Adrenal gland (tissue), 12 donors: ENCODE data around the gene TTC39B. TPM values are rescaled to one million over a fixed set of nuclear protein-coding genes. Genes with fewer than 3 reads are reported as not detected.

Experiments used
- DNase-seq, 7 donors: peaks; one replicate each; pipeline ENCODE4 v3.0.0-alpha.2; 2019 to 2020
- H3K27ac ChIP-seq, 5 donors: fragments of 200-600 bp; sonication (generic) in 4 of 5; 1 replicate in 3 of 5; 2 replicates in 2 of 5; pipeline versions ENCODE4 v1.5.1 to v1.8.0; 2016 to 2020; ENCODE audit warnings: mild to moderate bottlenecking in 1 of 5
- H3K27me3 ChIP-seq: fragments of 200-600 bp; 2 replicates; pipeline ENCODE4 v1.8.0; 2021
- H3K36me3 ChIP-seq, 2 donors: fragments of 200-600 bp; replicated peaks in 1 of 2; 1 replicate in 1 of 2; 2 replicates in 1 of 2; pipeline versions ENCODE4 v1.5.1 to v1.8.0; 2018 to 2022
- H3K4me1 ChIP-seq, 2 donors: fragments of 200-600 bp; replicated peaks in 1 of 2; 1 replicate in 1 of 2; 2 replicates in 1 of 2; pipeline versions ENCODE4 v1.5.1 to v1.8.0; 2018 to 2021
- H3K4me3 ChIP-seq, 4 donors: fragments of 200-600 bp; sonication (generic) in 3 of 4; one replicate each; pipeline ENCODE4 v1.5.1; 2016 to 2018
- H3K9me3 ChIP-seq, 3 donors: fragments of 200-600 bp; sonication (generic) in 1 of 3; replicated peaks in 1 of 3; 1 replicate in 2 of 3; 2 replicates in 1 of 3; pipeline versions ENCODE4 v1.5.1 to v1.8.0; 2016 to 2021
- POLR2A ChIP-seq, 2 donors: fragments of 450-650 bp; IDR thresholded peaks; one replicate each; pipeline ENCODE4 v1.6.1; 2017; ENCODE audit warnings: antibody characterized with exemption in 2 of 2, mild to moderate bottlenecking in 2 of 2, moderate library complexity in 1 of 2
- WGBS, 4 donors: extraction: QIAGEN DNeasy Blood & Tissue Kit in 2 of 4; methylation state at CpG; one replicate each; pipeline versions ENCODE4 v1.1.5 to v1.1.7; 2013 to 2017; 5-methylcytosine and 5-hydroxymethylcytosine counted together
- intact Hi-C, 2 donors: fragments of 100-400 bp; cut with DNase I; formaldehyde crosslinking; loops; one replicate each; pipeline versions ENCODE4 v1.14.1 to v1.15.0; 2022 to 2023
- polyA plus RNA-seq, 3 donors: library from polyadenylated mRNA; stranded (reverse); fragments of 200-250 nt in 2 of 3; fragments of 350-450 nt in 1 of 3; fragmentation: Illumina TruSeq in 1 of 3; extraction: RNeasy Lipid Tissue Mini Kit (QIAGEN cat#74804) in 1 of 3; gene quantifications; one replicate each; pipeline ENCODE4 v1.2.3, GENCODE V29; 2013 to 2014
- total RNA-seq, 9 donors: library from RNA; depleted of rRNA in 4 of 9; stranded (reverse); fragments of >200 nt in 4 of 9; fragments of 120-200 nt in 1 of 9; fragmentation: NEBNext Ultra II Directional in 1 of 9; extraction: Animal tissue kit (Norgen Biotek cat#: 25700) in 1 of 9; gene quantifications; one replicate each; pipeline versions ENCODE4 v1.1.0 to v1.2.4, GENCODE V29; 2013 to 2023
- TF ChIP-seq, protein P1 (sequence below), 6 experiments: fragments of 450-650 bp in 4 of 6; fragments of 200-600 bp in 2 of 6; sonication (generic) in 1 of 6; IDR thresholded peaks; 1 replicate in 5 of 6; 2 replicates in 1 of 6; pipeline versions ENCODE4 v1.5.1 to v1.8.0; 2016 to 2021; ENCODE audit warnings: antibody characterized with exemption in 6 of 6, mild to moderate bottlenecking in 2 of 6, moderate library complexity in 1 of 6
- donor health status: healthy with polysubstance abuse.
- donor health status: Bipolar disorder and iron deficiency.
- donor health status: DM: yes; HTN: yes; CAD: no.
- donor health status: DM: no; HTN: no; CAD: no.
- donor health status: DM: no; HTN: no; CAD: no.
- donor health status: DM: yes; HTN: yes; CAD: no.

Gene TTC39B
- total and polyA plus RNA-seq, 12 donors: 3.7 to 14.4 (median 9.5) TPM

DNA sequence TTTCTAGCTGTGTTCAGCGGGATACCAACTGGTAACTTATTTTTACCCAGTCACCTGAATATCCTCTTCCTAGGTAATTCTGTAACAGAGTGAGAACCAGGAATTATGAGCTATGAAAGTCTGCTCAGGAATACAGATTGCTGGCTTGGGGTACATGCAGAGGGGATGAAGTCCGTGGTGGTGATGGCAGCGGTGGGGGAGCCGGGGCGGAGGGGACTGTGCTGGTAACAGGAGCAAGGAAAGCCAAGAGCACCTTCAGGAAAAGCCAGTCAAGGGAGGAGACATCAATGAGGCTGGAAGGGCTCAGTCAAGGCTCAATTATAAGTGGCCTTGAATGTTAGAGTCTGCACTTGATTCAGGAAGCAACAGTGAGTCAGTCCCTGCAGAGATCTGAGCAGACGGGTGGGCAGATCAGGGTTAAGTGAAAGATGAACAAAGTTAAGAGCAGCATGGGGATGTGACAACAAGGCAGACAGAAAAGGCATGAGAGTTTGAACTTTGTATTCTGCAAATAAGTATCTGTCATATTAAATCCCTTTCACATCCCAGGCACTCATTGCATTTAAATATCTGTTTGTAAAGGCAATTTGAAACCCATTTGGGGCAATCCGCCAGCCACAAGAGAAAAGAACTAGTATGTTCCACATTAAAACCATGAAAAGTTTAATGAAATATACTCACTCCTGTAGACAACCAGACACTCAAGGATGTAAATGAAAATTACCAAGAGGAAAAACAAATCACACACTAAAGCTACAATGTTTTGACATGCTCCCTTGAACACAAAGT lies 101.2 kb downstream of the TTC39B start:
- H3K4me3 ChIP-seq: no peak overlapping the region
- TF ChIP-seq POLR2A (IDR thresholded peaks at IDR 0.05): no peak
- TF ChIP-seq, protein P1, sequence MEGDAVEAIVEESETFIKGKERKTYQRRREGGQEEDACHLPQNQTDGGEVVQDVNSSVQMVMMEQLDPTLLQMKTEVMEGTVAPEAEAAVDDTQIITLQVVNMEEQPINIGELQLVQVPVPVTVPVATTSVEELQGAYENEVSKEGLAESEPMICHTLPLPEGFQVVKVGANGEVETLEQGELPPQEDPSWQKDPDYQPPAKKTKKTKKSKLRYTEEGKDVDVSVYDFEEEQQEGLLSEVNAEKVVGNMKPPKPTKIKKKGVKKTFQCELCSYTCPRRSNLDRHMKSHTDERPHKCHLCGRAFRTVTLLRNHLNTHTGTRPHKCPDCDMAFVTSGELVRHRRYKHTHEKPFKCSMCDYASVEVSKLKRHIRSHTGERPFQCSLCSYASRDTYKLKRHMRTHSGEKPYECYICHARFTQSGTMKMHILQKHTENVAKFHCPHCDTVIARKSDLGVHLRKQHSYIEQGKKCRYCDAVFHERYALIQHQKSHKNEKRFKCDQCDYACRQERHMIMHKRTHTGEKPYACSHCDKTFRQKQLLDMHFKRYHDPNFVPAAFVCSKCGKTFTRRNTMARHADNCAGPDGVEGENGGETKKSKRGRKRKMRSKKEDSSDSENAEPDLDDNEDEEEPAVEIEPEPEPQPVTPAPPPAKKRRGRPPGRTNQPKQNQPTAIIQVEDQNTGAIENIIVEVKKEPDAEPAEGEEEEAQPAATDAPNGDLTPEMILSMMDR (IDR thresholded peaks at IDR 0.05): no peak
- no peak overlapping the region for H3K27ac ChIP-seq
- intact Hi-C loops: no loop called here
- H3K9me3 ChIP-seq: no peaks in the 10 kb centered on the region
- H3K36me3 ChIP-seq: no peaks in the 10 kb centered on the region
- H3K4me1 ChIP-seq: no peaks in the 10 kb centered on the region
- peak in 4 of 7 donors; percentile 20 to 27 (median 21) for DNase-seq
- 55 to 65% (median 63%) methylated on average over 7 of the region's 7 CpGs for WGBS, 4 donors
- no peaks in the 10 kb centered on the region for H3K27me3 ChIP-seq

DNA sequence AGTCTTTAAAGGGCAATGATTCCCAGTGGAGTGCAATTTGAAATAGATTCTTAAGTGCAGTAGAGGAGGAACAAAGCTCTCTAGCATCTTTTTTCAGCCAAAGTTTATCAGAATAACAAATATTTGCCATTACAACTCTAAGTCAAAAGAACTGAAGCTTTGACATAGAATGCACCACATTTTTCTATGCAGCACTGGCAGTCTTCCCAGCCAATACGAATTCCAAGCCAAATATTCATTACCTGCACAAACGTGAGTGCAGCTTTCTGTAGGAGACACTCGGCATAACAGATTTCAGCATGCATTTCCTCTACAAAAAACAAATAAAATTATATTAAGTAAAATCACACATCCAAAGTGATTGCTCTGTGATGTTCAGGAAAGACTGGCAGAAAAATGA lies 103.4 kb downstream of the TTC39B start:
- Histone ChIP-seq H3K4me3 (no peak overlapping the region), H3K36me3 (no peaks in the 10 kb centered on the region), H3K4me1 (no peaks in the 10 kb centered on the region), H3K9me3 (no peaks in the 10 kb centered on the region), H3K27ac (no peak overlapping the region), H3K27me3 (no peaks in the 10 kb centered on the region)
- intact Hi-C loops: no loop called here
- TF ChIP-seq, protein P1 (IDR thresholded peaks at IDR 0.05): no peak
- TF ChIP-seq POLR2A (IDR thresholded peaks at IDR 0.05): no peak
- 68 to 88% (median 79%) methylated on average over 3 of the region's 3 CpGs for WGBS, 4 donors
- DNase-seq: no peak

DNA sequence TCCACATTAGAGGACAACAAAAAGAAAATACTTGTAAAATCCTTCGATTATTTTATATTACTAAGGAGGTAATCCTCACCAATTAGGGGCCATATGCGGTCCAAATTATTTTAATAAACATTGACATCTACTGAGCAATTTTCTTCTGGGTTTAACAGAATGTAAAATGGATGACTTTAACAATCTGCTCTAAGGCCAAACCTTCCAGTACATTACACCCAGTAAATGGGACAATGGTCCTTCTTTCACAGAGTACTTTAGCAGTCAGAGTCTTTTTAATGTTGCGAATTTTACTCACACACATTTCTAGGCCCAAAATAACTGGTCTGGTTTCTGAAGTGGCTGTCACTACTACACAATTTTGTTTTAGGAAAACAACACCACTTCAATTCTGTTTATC lies 106.9 kb downstream of the TTC39B start:
- Histone ChIP-seq H3K4me3 (no peak overlapping the region), H3K36me3 (no peaks in the 10 kb centered on the region), H3K4me1 (no peaks in the 10 kb centered on the region), H3K27me3 (no peaks in the 10 kb centered on the region), H3K27ac (no peak overlapping the region), H3K9me3 (no peaks in the 10 kb centered on the region)
- no peak for DNase-seq
- no peak for TF ChIP-seq POLR2A (IDR thresholded peaks at IDR 0.05)
- TF ChIP-seq, protein P1 (IDR thresholded peaks at IDR 0.05): no peak
- WGBS, 4 donors: 93 to 97% (median 97%) methylated on average over 3 of the region's 3 CpGs
- intact Hi-C loops: no loop called here

DNA sequence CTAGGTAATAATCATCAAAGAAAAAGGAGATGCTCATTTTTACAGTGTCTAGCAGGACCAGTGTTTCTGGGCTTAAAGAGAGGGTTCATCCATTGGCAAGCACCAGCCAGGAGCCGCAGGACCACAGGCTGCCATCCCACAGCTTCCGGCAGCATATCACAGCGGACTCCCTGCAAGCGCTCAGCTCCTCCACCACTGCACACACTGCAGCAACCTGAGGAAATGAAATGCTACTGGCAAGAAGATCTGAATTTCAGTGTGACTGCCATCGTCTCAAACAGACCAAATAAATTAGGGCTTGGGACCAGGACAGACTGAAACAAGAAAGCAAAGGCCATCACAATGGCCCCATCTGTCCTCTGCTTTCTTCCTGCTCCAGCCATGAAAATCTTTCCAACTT lies 114.2 kb downstream of the TTC39B start:
- Histone ChIP-seq H3K27ac (no peak overlapping the region), H3K9me3 (no peaks in the 10 kb centered on the region), H3K4me1 (no peaks in the 10 kb centered on the region), H3K27me3 (no peaks in the 10 kb centered on the region), H3K4me3 (no peak overlapping the region), H3K36me3 (peaks cover 0 to 3% of the 10 kb centered on the region in 2 donors)
- intact Hi-C loops: no loop called here
- 95 to 99% (median 97%) methylated on average over 5 of the region's 5 CpGs for WGBS, 4 donors
- TF ChIP-seq, protein P1 (IDR thresholded peaks at IDR 0.05): no peak
- no peak for TF ChIP-seq POLR2A (IDR thresholded peaks at IDR 0.05)
- DNase-seq: no peak
